Mucosa of descending colon (tissue), 3 donors: ENCODE data around the gene STX4. TPM values are rescaled to one million over a fixed set of nuclear protein-coding genes. Genes with fewer than 3 reads are reported as not detected.

ENCODE experiments used
- ATAC-seq: fragments of 200-7000 bp; cut with Tn5 transposase; one replicate; pipeline ENCODE4 v1.9.1; 2020; ENCODE audit warnings: mild to moderate bottlenecking, moderate library complexity
- DNase-seq, 3 donors: peaks; one replicate each; pipeline ENCODE4 v3.0.0-alpha.2; 2020
- H3K36me3 ChIP-seq: fragments of 200-600 bp; one replicate; pipeline ENCODE4 v1.8.0; 2021; ENCODE audit warnings: low read depth, mild to moderate bottlenecking
- H3K4me1 ChIP-seq: fragments of 200-600 bp; one replicate; pipeline ENCODE4 v1.8.0; 2021; ENCODE audit warnings: low read depth, mild to moderate bottlenecking
- H3K4me3 ChIP-seq: fragments of 200-600 bp; one replicate; pipeline ENCODE4 v1.8.0; 2021; ENCODE audit warnings: mild to moderate bottlenecking
- H3K9me3 ChIP-seq: fragments of 200-600 bp; one replicate; pipeline ENCODE4 v1.8.0; 2021; ENCODE audit warnings: mild to moderate bottlenecking
- intact Hi-C, 2 donors: fragments of 100-400 bp; cut with DNase I in 1 of 2; cut with micrococcal nuclease in 1 of 2; formaldehyde crosslinking; loops; one replicate each; pipeline versions ENCODE4 v1.11.0 to v1.11.1; 2022; cut with DNase I, micrococcal nuclease
- total RNA-seq, 3 donors: library from RNA; stranded (reverse); fragmentation: NEBNext Ultra II Directional in 2 of 3; extraction: Animal tissue kit (Norgen Biotek cat#: 25700) in 2 of 3; gene quantifications; one replicate each; pipeline versions ENCODE4 v1.2.1 to v1.2.4, GENCODE V29; 2021 to 2023
- TF ChIP-seq, protein P1 (sequence below): fragments of 200-600 bp; IDR thresholded peaks from one replicate; pipeline ENCODE4 v1.8.0; 2022; ENCODE audit warnings: antibody characterized with exemption, mild to moderate bottlenecking
- donor health status: DM: no; HTN: no; CAD: no; lungs with moderate emphysema.
- donor health status: DM: no; HTN: no; CAD: no.
- donor health status: DM: no; HTN: yes; CAD: no.

Gene STX4
- total RNA-seq, 3 donors from 2014 or later = 74.8 to 87.7 (median 86.9) TPM

DNA sequence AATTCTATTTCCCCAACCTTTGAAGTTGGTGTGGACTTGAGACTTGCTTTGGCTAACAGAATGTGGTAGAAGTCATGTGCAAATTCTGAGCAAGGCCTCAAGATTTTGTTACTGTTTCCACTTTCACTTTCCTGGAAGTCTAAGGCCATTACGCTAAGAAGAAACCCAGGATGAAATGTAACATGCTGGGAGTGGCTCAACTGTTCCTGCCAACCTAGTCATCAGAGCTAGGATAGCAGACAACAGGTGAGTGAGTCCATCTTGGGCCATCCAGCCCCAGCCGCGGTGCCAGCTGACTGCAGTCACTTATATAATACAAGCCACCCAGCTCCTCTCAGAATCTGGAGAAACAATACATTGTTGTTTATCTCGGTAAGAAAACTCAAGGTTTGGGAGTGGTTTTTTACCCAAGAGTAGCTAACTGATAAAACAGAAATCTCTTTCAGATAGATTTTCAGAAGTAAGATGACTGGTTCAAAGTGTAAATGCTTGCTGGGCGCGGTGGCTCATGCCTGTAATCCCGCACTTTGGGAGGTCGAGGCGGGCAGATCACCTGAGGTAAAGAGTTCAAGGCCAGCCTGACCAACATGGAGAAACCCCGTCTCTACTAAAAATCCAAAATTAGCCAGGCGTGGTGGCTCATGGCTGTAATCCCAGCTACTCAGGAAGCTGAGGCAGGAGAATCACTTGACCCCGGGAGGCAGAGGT lies 10.7 kb upstream of the STX4 start:
- Histone ChIP-seq H3K4me1 (no peaks in the 10 kb centered on the region), H3K36me3 (no peaks in the 10 kb centered on the region), H3K4me3 (no peak overlapping the region), H3K9me3 (no peaks in the 10 kb centered on the region)
- DNase-seq (no peak), ATAC-seq (peak; percentile 79)
- TF ChIP-seq, protein P1, sequence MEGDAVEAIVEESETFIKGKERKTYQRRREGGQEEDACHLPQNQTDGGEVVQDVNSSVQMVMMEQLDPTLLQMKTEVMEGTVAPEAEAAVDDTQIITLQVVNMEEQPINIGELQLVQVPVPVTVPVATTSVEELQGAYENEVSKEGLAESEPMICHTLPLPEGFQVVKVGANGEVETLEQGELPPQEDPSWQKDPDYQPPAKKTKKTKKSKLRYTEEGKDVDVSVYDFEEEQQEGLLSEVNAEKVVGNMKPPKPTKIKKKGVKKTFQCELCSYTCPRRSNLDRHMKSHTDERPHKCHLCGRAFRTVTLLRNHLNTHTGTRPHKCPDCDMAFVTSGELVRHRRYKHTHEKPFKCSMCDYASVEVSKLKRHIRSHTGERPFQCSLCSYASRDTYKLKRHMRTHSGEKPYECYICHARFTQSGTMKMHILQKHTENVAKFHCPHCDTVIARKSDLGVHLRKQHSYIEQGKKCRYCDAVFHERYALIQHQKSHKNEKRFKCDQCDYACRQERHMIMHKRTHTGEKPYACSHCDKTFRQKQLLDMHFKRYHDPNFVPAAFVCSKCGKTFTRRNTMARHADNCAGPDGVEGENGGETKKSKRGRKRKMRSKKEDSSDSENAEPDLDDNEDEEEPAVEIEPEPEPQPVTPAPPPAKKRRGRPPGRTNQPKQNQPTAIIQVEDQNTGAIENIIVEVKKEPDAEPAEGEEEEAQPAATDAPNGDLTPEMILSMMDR = no peak
- intact Hi-C loops = no loop called here

DNA sequence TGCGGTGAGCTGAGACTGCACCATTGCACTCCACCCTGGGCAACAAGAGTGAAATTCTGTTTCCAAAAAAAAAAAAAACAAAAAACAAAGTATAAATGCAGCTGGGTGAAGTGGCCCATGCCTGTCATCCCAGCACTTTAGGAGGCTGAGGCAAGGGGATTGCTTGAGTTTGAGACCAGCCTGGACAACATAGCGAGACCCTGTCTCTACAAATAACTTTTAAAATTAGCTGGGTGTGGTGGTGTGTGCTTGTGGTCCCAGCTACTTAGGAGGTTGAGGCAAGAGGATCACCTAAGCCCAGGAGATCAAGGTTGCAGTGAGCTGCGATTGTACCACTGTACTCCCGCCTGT lies 10.1 kb upstream of the STX4 start:
- TF ChIP-seq, protein P1 = no peak
- H3K4me3 ChIP-seq = no peak overlapping the region
- H3K36me3 ChIP-seq = no peaks in the 10 kb centered on the region
- no peaks in the 10 kb centered on the region for H3K4me1 ChIP-seq
- no peaks in the 10 kb centered on the region for H3K9me3 ChIP-seq
- DNase-seq (no peak), ATAC-seq (no peak)
- intact Hi-C loops = no loop called here

DNA sequence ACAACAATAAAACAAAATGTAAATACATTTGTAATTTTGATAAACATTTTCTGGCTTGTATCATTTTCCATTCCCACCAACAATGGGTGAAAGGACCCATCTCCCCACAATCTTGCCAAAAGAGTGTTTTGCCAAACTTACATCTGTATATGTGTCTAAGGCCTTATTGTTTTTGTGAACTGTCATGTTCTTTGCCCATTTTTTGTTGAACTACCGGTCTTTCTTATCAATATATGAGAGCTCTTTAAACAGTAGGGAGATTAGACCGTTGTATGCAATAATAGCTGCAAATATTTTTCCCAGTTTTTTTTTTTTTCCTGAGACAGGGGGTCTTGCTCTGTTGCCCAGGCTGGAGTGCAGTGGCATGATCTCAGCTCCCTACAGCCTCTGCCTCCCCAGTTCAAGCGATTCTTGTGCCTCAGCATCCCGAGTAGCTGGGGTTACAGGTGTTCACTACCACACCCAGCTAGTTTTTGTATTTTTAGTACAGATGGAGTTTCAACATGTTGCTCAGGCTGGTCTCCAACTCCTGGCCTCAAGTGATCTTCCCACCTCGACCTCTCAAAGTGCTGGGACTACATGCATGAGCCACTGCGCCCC lies 9.6 kb upstream of the STX4 start:
- Histone ChIP-seq H3K4me1 (no peaks in the 10 kb centered on the region), H3K9me3 (no peaks in the 10 kb centered on the region), H3K36me3 (no peaks in the 10 kb centered on the region), H3K4me3 (no peak overlapping the region)
- ATAC-seq (no peak), DNase-seq (no peak)
- intact Hi-C loops = no loop called here
- TF ChIP-seq, protein P1 = no peak

DNA sequence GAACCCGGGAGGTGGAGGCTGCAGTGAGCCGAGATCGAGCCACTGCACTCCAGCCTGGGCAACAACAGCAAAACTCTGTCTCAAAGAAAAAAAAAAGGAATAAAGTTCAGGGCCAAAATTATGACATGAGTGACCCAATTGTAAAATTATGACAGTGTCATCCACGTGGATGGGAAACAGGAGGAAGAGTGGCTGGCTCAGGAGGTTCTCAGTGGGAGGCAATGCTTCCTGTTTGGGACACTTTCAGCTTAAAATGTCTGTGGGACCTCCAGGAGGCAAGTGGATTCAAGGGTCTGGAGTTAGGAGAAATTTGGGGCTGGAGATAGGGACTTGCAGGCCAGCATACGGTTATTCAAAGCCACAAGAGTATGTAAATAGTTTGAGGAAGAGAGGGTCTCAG lies 8.0 kb upstream of the STX4 start:
- no peaks in the 10 kb centered on the region for H3K4me1 ChIP-seq
- TF ChIP-seq, protein P1 = no peak
- DNase-seq (no peak), ATAC-seq (no peak)
- intact Hi-C loops = no loop called here
- no peaks in the 10 kb centered on the region for H3K9me3 ChIP-seq
- no peak overlapping the region for H3K4me3 ChIP-seq
- H3K36me3 ChIP-seq = no peaks in the 10 kb centered on the region

DNA sequence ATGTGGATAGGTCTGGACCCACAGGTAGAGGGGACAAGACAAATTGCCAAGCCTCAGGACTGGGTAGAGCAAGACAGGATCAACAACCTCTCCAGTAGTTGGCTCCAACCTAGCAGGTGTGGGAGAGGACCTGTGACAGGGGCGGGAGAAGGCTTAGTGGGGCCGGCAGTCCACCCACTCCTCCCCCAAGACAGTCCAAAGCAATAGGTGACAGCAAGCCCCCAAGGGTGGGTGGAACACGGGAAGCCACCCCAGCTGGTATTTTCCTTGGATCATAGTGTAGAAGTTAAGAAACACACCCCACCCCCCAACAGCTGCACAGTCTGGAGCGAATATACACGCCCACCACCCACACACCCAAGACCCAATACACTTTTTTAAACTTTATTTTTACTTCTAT lies 4.1 kb upstream of the STX4 start:
- H3K36me3 ChIP-seq = no peaks in the 10 kb centered on the region
- ATAC-seq (no peak), DNase-seq (no peak)
- no peak overlapping the region for H3K4me3 ChIP-seq
- TF ChIP-seq, protein P1 = no peak
- H3K9me3 ChIP-seq = no peaks in the 10 kb centered on the region
- intact Hi-C loops = no loop called here
- peaks cover 2% of the 10 kb centered on the region for H3K4me1 ChIP-seq
